Measurements from ENCODE around the gene PCDHGC4. TPM values are rescaled to one million over a fixed set of nuclear protein-coding genes. Genes with fewer than 3 reads are reported as not detected.

Gene PCDHGC4
- total and polyA plus RNA-seq, 2 of the 13 experiments (the other 11 are each of a cell fraction or from before 2014, with no cell fraction given), result 0.07 TPM; not detected in 1

GRCh38 chr5:141524604-141525597, 40.1 kb downstream of the PCDHGC4 start (continued):
- 0 out of 2 replicates have a peak, but pooled peaks have one; percentile 32 for TF ChIP-seq IKZF5 (CRISPR knock-in tag; IDR thresholded peaks at IDR 0.05)
- no peak for TF ChIP-seq LBX2 (CRISPR knock-in tag; IDR thresholded peaks at IDR 0.05; ENCODE audit: borderline replicate concordance)
- no peak; the same call in 1 of the 2 replicates for TF ChIP-seq HMG20A (CRISPR knock-in tag; IDR thresholded peaks at IDR 0.05; ENCODE audit: borderline replicate concordance)
- peak; percentile 75; the same call in 1 of the 2 replicates for TF ChIP-seq HNF4G (IDR thresholded peaks at IDR 0.05; ENCODE audit: borderline replicate concordance, low read depth, low read length)
- TF ChIP-seq HNF4G (CRISPR knock-in tag; IDR thresholded peaks at IDR 0.05; ENCODE audit: borderline replicate concordance, low read depth), result no peak
- TF ChIP-seq GLI4 (CRISPR knock-in tag; IDR thresholded peaks at IDR 0.05; ENCODE audit: borderline replicate concordance), result no peak
- no peak for TF ChIP-seq TCF7 (IDR thresholded peaks at IDR 0.05; ENCODE audit: low read depth)
- no peak for TF ChIP-seq PHB2 (IDR thresholded peaks at IDR 0.05; ENCODE audit: partially characterized antibody)
- TF ChIP-seq ZNF607 (CRISPR knock-in tag; IDR thresholded peaks at IDR 0.05; ENCODE audit: borderline replicate concordance), result no peak
- no peak for TF ChIP-seq FOXK2 (IDR thresholded peaks at IDR 0.05)
- 0 out of 2 replicates have a peak, but pooled peaks have one; percentile 26 for TF ChIP-seq KMT2B (CRISPR knock-in tag; IDR thresholded peaks at IDR 0.05)
- TF ChIP-seq ZNF224 (CRISPR knock-in tag; IDR thresholded peaks at IDR 0.05), result 0 out of 2 replicates have a peak, but pooled peaks have one; percentile 73
- TF ChIP-seq POLR2AphosphoS5 (IDR thresholded peaks at IDR 0.05; ENCODE audit: low read depth, low read length), result no peak
- no peak for TF ChIP-seq DBP (CRISPR knock-in tag; IDR thresholded peaks at IDR 0.05; ENCODE audit: not compliant biosample characterization)
- peak; percentile 53 for TF ChIP-seq SAP130 (CRISPR knock-in tag; IDR thresholded peaks at IDR 0.05; ENCODE audit: low read depth)
- no peak for TF ChIP-seq DMAP1 (CRISPR knock-in tag; IDR thresholded peaks at IDR 0.05)
- TF ChIP-seq ELK4 (CRISPR knock-in tag; IDR thresholded peaks at IDR 0.05; ENCODE audit: borderline replicate concordance), result no peak
- 0 out of 2 replicates have a peak, but pooled peaks have one; percentile 16 for TF ChIP-seq CHD2 (IDR thresholded peaks at IDR 0.05; ENCODE audit: low read depth, low read length)
- TF ChIP-seq NFYC (CRISPR knock-in tag; IDR thresholded peaks at IDR 0.05), result peak; percentile 15; the same call in 1 of the 2 replicates
- TF ChIP-seq NONO (IDR thresholded peaks at IDR 0.05), result no peak
- TF ChIP-seq NONO (CRISPR knock-in tag; conservative IDR thresholded peaks at IDR 0.05), result no peak; the same call in 1 of the 2 replicates
- peak; percentile 91; the same call in 1 of the 2 replicates for TF ChIP-seq RORA (CRISPR knock-in tag; IDR thresholded peaks at IDR 0.05)
- no peak for TF ChIP-seq ZNF143 (CRISPR knock-in tag; IDR thresholded peaks at IDR 0.05)
- TF ChIP-seq SALL1 (CRISPR knock-in tag; IDR thresholded peaks at IDR 0.05), result peak; percentile 72
- no peak for TF ChIP-seq ZNF34 (CRISPR knock-in tag; IDR thresholded peaks at IDR 0.05; ENCODE audit: borderline replicate concordance)
- peak; percentile 67; the same call in 1 of the 2 replicates for TF ChIP-seq HBP1 (CRISPR knock-in tag; IDR thresholded peaks at IDR 0.05; ENCODE audit: low read depth)

Data from HepG2 (cell line).